ENCODE results near the gene NR4A3. TPM values are rescaled to one million over a fixed set of nuclear protein-coding genes. Genes with fewer than 3 reads are reported as not detected.

The NR4A3 gene
- total RNA-seq, 4 donors from 2014 or later: 2.9 to 8.8 (median 4.5) TPM

GRCh38 chr9:99881769-99882168 is 60.1 kb downstream of the NR4A3 start:
- no peak for TF ChIP-seq CTCF (IDR thresholded peaks at IDR 0.05; ENCODE audit: low read depth)

DNA sequence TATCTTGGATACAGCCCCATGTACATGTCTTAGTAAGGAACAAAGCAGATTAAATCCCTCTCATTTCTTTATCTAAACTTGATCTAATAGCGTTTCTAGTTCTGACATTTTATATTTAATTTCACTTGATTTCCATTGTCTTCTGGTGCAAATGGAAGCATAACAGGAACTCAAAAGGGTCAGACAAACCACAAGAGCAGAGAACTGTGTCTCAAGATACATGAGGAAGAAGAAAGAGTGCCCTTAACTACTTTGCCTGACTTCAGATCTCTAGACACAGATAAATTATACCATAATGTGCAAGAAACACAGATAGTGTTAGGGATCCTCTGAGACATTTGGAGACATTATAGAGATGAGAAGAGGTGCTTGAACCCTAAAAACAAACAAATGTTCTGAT is 64.1 kb downstream of the NR4A3 start:
- no peak for TF ChIP-seq CTCF (IDR thresholded peaks at IDR 0.05; ENCODE audit: low read depth)

GRCh38 chr9:99889120-99889519 is 67.4 kb downstream of the NR4A3 start:
- TF ChIP-seq CTCF (IDR thresholded peaks at IDR 0.05; ENCODE audit: low read depth): no peak

DNA sequence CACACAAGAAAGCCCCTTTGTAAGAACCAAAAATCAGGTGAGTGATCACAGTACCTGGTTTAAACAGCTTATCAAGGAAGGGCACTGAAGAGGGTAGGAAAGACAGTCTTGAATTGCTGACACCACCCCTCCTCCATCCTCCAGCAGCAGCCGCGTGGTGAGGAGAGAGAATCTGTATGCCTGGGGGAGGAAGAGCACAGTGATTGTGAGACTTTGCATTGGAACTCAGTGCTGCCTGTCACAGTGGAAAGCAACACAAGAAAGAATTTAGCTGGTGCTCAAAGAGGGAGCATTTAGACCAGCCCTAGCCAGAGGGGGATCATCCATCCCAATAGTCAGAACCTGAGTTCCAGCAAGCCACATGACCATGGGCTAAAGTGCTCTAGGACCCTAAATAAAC is 73.1 kb downstream of the NR4A3 start:
- no peak for TF ChIP-seq CTCF (IDR thresholded peaks at IDR 0.05; ENCODE audit: low read depth)

- no peak for TF ChIP-seq CTCF (IDR thresholded peaks at IDR 0.05; ENCODE audit: low read depth)
These were observed 73.8 kb downstream of the NR4A3 start for GRCh38 chr9:99895510-99895909.

DNA sequence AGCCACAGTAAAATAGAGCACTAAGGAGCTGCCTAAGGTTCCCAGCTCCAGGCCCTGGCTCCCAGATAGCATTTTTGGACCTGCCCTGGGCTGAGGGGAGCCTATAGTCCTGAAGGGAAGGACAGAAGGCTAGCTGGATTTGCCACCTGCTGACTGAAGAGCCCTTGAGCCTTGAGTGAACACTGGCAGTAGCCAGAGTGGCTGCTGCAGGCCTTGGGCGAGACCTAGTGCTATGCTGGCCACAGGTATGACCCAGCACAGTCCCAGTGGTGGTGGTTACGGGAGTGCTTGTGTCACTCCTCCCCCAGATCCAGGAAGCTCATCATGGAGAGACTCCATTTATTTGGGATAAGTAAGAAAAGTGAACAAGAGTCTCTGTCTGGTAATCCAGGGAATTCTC is 74.4 kb downstream of the NR4A3 start:
- TF ChIP-seq CTCF (IDR thresholded peaks at IDR 0.05; ENCODE audit: low read depth): no peak

DNA sequence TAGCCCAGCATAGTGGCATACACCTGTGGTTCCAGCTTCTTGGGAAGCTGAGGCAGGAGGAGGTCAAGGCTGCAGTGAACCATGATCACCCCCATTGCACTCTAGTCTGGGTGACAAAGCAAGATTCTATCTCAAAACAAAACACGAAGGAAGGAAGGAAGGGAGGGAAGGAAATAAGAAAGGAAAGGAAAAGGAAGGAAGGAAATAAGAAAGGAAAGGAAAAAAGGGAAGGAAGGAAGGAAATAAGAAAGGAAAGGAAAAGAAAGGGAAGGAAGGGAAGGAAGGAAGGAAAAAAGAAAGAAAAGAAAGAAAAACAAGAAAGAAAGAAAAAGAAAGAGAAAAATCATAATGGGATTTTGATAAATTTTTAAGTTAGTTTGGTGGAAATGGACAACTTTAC is 81.7 kb downstream of the NR4A3 start:
- no peak for TF ChIP-seq CTCF (IDR thresholded peaks at IDR 0.05; ENCODE audit: low read depth)

Data from subcutaneous adipose tissue (tissue), 4 donors.